ENCODE measurements around the gene FKBP8.
"Not testable (repeated sequence)": the region's sequence is repeated elsewhere in the genome, so short reads cannot be mapped to it uniquely, and the experiment has no call there.

FKBP8 gene

GRCh38 chr19:18542941-18543813 is at the start of gene FKBP8:
TSS of gene FKBP8 (minus strand) at chr19:18543573. CDS start at chr19:18541970, 1,603 bp downstream.
- peak; percentile 92 for DNase-seq

DNA sequence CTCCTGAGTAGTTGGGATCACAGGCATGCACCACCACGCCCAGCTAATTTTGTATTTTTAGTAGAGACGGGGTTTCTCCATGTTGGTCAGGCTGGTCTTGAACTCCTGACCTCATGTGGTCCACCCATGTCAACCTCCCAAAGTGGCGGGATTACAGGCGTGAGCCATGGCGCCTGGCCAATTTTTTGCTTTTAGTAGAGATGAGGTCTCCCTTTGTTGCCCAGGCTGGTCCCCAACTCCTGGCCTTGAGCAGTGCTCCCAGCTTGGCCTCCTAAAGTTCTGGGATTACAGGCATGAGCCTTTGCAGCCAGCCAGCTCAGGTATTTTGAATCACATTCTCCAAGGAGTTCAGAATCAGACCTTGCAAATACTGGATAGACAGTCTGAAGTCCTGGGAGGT is 49.4 kb upstream of the FKBP8 start:
- DNase-seq = not testable (repeated sequence)

DNA sequence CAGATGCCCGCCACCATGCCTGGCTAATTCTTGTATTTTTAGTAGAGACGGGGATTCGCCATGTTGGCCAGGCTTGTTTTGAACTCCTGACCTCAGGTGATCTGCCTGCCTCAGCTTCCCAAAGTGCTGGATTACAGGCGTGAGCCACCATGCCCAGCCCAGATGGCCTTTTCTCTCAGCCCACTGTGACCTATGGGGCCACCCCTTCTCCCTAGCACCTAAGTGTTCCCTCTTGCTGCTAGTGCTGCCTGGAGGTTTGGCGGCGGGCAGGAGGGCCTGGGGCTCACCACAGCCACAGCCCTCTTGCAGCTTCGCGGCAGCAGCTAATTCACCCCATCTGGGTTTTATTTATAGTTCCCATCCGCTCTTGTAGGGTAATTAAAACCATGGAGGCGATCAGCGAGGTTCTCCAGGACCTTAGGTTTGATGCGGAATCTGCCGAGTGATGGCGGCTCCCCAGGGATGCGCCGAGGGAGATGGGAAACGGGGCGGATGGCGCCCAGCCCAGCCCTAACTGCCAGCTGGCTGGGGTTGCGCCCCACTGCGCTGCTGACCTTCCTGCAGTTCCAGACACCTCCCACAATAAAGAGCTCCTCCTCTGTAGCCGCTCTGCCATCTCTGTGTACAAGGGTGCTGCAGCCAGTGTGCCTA is 48.5 kb upstream of the FKBP8 start:
- no peak for DNase-seq

GRCh38 chr19:18590273-18591272 is 47.2 kb upstream of the FKBP8 start:
- DNase-seq = peak; percentile 47

GRCh38 chr19:18589380-18590272 is 46.3 kb upstream of the FKBP8 start:
- peak; percentile 69 for DNase-seq

GRCh38 chr19:18588611-18589379 is 45.4 kb upstream of the FKBP8 start, which contains the start of gene REX1BD:
TSS of gene REX1BD (plus strand) at chr19:18588798. CDS start at chr19:18588802, 4 bp downstream.
- peak; percentile 88 for DNase-seq

DNA sequence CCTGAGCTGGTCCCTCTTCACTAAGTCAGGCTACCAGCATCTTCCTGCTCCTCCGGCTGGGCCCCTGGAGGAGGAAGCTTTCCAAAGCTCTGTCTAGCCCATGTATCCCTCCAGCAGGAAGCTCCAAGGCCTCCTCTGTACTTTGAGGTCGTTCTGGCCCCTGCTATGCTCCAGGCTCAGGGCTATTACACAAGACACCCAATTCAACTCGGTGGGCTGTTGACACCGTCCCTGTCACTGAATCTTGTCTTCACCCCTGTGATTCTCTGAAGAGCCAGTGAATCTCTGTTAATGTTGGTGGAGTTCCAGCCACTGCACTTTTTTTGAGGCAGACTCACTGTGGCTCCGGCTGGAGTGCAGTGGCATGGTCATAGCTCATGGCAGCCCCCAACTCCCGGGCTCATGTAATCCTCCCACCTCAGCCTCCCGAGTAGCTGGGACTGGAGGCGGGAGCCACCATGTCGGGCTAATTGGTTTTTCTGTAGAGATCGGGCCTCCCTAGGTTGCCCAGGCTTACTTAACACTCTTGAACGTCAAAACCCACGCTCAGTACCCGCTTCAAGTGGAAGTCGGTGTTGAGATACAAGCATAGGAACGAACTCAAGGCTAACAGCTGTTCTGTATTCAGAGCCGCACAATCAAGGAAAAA is 44.7 kb upstream of the FKBP8 start:
- DNase-seq = no peak

GRCh38 chr19:18587561-18587960 is 44.2 kb upstream of the FKBP8 start:
- DNase-seq = no peak

GRCh38 chr19:18586306-18586705 is 42.9 kb upstream of the FKBP8 start:
- no peak for DNase-seq

GRCh38 chr19:18580311-18580710 is 36.9 kb upstream of the FKBP8 start:
- DNase-seq = no peak

- DNase-seq = no peak
Measured at GRCh38 chr19:18577365-18577914, 34.1 kb upstream of the FKBP8 start.

DNA sequence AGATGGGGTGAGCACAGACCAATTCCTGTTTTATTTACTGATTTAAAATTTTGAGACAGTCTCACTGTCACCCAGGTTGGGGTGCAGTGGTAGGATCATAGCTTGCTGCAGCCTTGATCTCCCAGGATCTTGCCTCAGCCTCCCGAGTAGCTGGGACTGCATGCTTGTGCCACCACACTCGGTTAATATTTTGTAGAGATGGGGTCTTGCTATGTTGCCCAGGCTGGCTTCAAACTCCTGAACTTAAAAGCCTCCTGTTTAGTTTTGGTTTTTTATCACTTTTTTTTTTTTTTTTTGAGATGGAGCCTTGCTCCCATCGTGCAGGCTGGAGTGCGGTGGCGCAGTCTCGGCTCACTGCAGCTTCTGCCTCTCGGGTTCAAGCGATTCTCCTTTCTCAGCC is 33.0 kb upstream of the FKBP8 start:
- no peak for DNase-seq

DNA sequence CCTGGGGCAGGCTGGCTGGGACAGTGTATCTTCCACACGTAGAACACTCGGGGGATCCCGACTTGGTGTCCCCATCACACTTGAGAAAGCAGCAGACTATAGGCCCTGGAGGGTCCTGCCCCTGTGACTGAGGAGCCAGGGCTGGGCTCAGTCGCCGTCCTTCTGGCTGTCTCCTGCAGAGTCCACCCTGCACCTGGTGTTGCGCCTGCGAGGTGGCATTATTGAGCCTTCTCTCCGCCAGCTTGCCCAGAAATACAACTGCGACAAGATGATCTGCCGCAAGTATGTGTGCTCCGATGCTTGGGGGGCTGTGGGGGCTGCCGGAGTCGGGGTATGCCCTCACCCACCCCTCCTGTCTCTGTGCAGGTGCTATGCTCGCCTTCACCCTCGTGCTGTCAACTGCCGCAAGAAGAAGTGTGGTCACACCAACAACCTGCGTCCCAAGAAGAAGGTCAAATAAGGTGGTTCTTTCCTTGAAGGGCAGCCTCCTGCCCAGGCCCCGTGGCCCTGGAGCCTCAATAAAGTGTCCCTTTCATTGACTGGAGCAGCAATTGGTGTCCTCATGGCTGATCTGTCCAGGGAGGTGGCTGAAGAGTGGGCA is 31.4 kb upstream of the FKBP8 start:
- no peak for DNase-seq

GRCh38 chr19:18571564-18572344 is 28.4 kb upstream of the FKBP8 start, which contains the start of gene UBA52:
TSS of gene UBA52 (plus strand) at chr19:18571857. CDS start at chr19:18573301, 1,444 bp downstream.
- peak; percentile 98 for DNase-seq

DNA sequence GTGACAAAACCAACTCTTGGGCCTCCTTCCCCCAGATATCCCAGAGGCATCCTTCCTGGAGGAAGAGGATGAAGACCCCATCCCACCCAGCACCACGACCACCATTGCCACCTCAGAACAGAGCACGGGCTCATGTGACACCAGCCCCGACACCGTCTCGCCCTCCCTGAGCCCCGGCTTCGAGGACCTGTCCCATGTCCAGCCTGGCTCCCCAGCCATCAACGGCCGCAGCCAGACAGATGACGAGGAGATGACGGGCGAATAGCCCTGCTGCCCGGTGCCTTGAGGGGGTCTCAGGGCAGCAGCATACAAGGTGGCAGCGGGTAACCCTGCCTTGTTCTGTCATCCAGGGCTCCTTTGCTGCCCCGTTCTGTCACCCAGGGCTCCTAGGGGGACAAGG is 25.0 kb upstream of the FKBP8 start:
- DNase-seq = no peak

- DNase-seq = no peak
Measured at GRCh38 chr19:18566953-18567352, 23.6 kb upstream of the FKBP8 start.

GRCh38 chr19:18562086-18562485 is 18.7 kb upstream of the FKBP8 start:
- DNase-seq = no peak

DNA sequence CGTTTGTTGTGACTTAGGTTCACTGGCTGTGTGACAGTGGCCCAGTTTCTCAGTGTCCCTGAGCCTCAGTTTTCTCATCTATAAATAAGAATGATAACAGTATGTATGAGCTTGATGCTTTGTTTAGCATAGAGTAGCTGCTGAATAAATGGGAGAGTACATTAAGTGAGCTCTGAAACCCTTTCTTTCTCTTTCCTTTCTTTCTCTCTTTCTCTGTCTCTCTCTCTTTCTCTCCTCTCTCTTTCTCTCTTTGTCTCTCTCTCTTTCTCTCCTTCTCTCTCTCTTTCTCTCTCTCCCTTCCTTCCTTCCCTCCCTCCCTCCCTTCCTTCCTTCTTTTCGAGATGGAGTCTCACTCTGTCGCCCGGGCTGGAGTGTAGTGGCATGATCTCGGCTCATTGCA is 16.3 kb upstream of the FKBP8 start:
- no peak for DNase-seq

- no peak for DNase-seq
Measured at GRCh38 chr19:18558604-18559003, 15.2 kb upstream of the FKBP8 start.
